SU-DHL-6 (cell line): Measurements from ENCODE around the gene MAG.
A peak's percentile ranks its signal among the peaks of the same experiment; 100 is the strongest.

Source experiments
- H2AFZ ChIP-seq: fragments of 200-600 bp; sonication (generic); 2 replicates; pipeline ENCODE4 v1.6.1; 2014; ENCODE audit warnings: low read depth, mild to moderate bottlenecking, moderate library complexity, mixed read lengths, antibody characterized with exemption, low read length; ENCODE audit not compliant: severe bottlenecking
- H3F3A ChIP-seq: fragments of 200-600 bp; shearing (Covaris generic); 2 replicates; pipeline ENCODE4 v1.6.0; 2016; ENCODE audit warnings: antibody characterized with exemption, mild to moderate bottlenecking; ENCODE audit not compliant: insufficient read depth
- H3K27ac ChIP-seq: fragments of 200-600 bp; sonication (generic); 2 replicates; pipeline ENCODE4 v1.5.1; 2016; ENCODE audit warnings: low read depth, mild to moderate bottlenecking, low read length, moderate library complexity, mixed read lengths
- H3K27me3 ChIP-seq: fragments of 200-600 bp; sonication (generic), shearing (Covaris generic); 2 replicates; pipeline ENCODE4 v1.6.0; 2014; ENCODE audit warnings: mild to moderate bottlenecking, low read length
- H3K36me3 ChIP-seq: fragments of 200-600 bp; sonication (generic); 2 replicates; pipeline ENCODE4 v1.6.1; 2014; ENCODE audit warnings: mild to moderate bottlenecking, low read length, mixed read lengths
- H3K4me2 ChIP-seq: fragments of 300-600, 200-600 bp; shearing (Covaris generic), sonication (generic); 2 replicates; pipeline ENCODE4 v1.6.0; 2014; ENCODE audit warnings: low read length, low read depth, mild to moderate bottlenecking; ENCODE audit not compliant: poor library complexity, severe bottlenecking
- H3K4me3 ChIP-seq: fragments of 200-600 bp; sonication (generic); 2 replicates; pipeline ENCODE4 v1.5.1; 2014; ENCODE audit warnings: antibody characterized with exemption, low read length, mild to moderate bottlenecking, mixed read lengths; ENCODE audit not compliant: insufficient read depth, poor library complexity, severe bottlenecking
- H3K79me2 ChIP-seq: fragments of 200-600 bp; sonication (generic); 2 replicates; pipeline ENCODE4 v1.6.1; 2014; ENCODE audit warnings: mild to moderate bottlenecking, low read length, moderate library complexity; ENCODE audit not compliant: insufficient read depth
- H3K9ac ChIP-seq: fragments of 200-600 bp; sonication (generic); 2 replicates; pipeline ENCODE4 v1.7.0; 2014; ENCODE audit warnings: mild to moderate bottlenecking, low read length
- H3K9me2 ChIP-seq: fragments of 200-600 bp; sonication (generic); replicated peaks from 2 replicates; pipeline ENCODE4 v1.6.1; 2014; ENCODE audit warnings: low read length; ENCODE audit not compliant: insufficient read depth
- H3K9me3 ChIP-seq: fragments of 200-600 bp; sonication (generic); 2 replicates; pipeline ENCODE4 v1.6.1; 2014; ENCODE audit warnings: low read length, mixed read lengths; ENCODE audit not compliant: insufficient read depth
- H4K20me1 ChIP-seq: fragments of 200-600 bp; sonication (generic); 2 replicates; pipeline ENCODE4 v1.6.1; 2014; ENCODE audit warnings: low read depth, mild to moderate bottlenecking, antibody characterized with exemption, low read length, moderate library complexity, mixed read lengths
- EZH2phosphoT487 ChIP-seq: fragments of 200-600 bp; sonication (generic), shearing (Covaris generic); conservative IDR thresholded peaks from 2 replicates; pipeline ENCODE4 v1.6.1; 2018; ENCODE audit warnings: mild to moderate bottlenecking, antibody characterized with exemption, low read length, moderate library complexity, mixed read lengths
- TF ChIP-seq, protein P1 (sequence below): fragments of 200-600 bp; sonication (generic); IDR thresholded peaks from one replicate; pipeline ENCODE4 v1.5.1; 2017; ENCODE audit warnings: antibody characterized with exemption, mild to moderate bottlenecking, low read length, moderate library complexity; ENCODE audit not compliant: insufficient read depth, poor library complexity, severe bottlenecking

MAG gene

DNA sequence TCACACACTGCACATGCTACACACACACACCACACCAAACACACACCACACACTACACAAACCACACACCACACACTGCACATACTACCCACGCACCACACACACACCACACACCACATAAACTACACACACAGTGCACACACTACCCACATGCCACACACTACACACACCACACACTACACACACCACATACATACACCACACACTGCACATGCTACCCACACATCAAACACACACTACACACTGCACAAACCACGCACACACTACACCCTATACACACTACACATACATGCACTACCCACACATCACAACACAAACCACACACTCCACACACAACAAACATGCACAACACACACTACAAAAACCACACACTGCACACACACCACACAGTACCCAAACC lies 6.0 kb downstream of the MAG start:
- H3K79me2 ChIP-seq: no peaks in the 10 kb centered on the region
- H3K4me2 ChIP-seq: no peak overlapping the region
- H3K4me3 ChIP-seq: no peak overlapping the region
- no peak overlapping the region for H3K9ac ChIP-seq
- no peaks in the 10 kb centered on the region for H4K20me1 ChIP-seq
- TF ChIP-seq, protein P1, sequence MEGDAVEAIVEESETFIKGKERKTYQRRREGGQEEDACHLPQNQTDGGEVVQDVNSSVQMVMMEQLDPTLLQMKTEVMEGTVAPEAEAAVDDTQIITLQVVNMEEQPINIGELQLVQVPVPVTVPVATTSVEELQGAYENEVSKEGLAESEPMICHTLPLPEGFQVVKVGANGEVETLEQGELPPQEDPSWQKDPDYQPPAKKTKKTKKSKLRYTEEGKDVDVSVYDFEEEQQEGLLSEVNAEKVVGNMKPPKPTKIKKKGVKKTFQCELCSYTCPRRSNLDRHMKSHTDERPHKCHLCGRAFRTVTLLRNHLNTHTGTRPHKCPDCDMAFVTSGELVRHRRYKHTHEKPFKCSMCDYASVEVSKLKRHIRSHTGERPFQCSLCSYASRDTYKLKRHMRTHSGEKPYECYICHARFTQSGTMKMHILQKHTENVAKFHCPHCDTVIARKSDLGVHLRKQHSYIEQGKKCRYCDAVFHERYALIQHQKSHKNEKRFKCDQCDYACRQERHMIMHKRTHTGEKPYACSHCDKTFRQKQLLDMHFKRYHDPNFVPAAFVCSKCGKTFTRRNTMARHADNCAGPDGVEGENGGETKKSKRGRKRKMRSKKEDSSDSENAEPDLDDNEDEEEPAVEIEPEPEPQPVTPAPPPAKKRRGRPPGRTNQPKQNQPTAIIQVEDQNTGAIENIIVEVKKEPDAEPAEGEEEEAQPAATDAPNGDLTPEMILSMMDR: no peak
- TF ChIP-seq EZH2phosphoT487: no peak
- H3K9me3 ChIP-seq: no peaks in the 10 kb centered on the region
- peaks cover 33% of the 10 kb centered on the region for H3F3A ChIP-seq
- H3K36me3 ChIP-seq: no peaks in the 10 kb centered on the region
- no peak overlapping the region for H2AFZ ChIP-seq
- peak overlapping the region; percentile 87 for H3K27ac ChIP-seq
- no peaks in the 10 kb centered on the region for H3K9me2 ChIP-seq
- no peaks in the 10 kb centered on the region for H3K27me3 ChIP-seq

DNA sequence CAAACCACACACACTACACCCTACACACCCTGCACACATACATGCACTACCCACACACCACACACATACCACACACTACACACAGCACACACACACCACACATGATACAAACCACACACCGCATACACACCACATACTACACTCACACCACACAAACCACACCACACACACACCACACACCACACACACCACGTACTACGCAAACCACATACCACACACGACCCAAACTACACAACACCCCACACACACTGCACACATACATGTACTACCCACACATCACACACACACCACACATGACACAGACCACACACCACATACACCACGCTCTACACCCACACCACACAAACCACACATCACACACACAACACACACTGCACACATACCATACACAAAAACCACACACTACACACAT lies 6.6 kb downstream of the MAG start:
- H3K9me3 ChIP-seq: no peaks in the 10 kb centered on the region
- no peaks in the 10 kb centered on the region for H3K27me3 ChIP-seq
- H2AFZ ChIP-seq: no peak overlapping the region
- no peak overlapping the region for H3K27ac ChIP-seq
- H3K79me2 ChIP-seq: no peaks in the 10 kb centered on the region
- no peak overlapping the region for H3K4me2 ChIP-seq
- no peaks in the 10 kb centered on the region for H3K36me3 ChIP-seq
- H3K4me3 ChIP-seq: no peak overlapping the region
- H3K9me2 ChIP-seq: no peaks in the 10 kb centered on the region
- H3K9ac ChIP-seq: no peak overlapping the region
- no peaks in the 10 kb centered on the region for H4K20me1 ChIP-seq
- H3F3A ChIP-seq: peaks cover 33% of the 10 kb centered on the region
- TF ChIP-seq EZH2phosphoT487: no peak
- TF ChIP-seq, protein P1: no peak

DNA sequence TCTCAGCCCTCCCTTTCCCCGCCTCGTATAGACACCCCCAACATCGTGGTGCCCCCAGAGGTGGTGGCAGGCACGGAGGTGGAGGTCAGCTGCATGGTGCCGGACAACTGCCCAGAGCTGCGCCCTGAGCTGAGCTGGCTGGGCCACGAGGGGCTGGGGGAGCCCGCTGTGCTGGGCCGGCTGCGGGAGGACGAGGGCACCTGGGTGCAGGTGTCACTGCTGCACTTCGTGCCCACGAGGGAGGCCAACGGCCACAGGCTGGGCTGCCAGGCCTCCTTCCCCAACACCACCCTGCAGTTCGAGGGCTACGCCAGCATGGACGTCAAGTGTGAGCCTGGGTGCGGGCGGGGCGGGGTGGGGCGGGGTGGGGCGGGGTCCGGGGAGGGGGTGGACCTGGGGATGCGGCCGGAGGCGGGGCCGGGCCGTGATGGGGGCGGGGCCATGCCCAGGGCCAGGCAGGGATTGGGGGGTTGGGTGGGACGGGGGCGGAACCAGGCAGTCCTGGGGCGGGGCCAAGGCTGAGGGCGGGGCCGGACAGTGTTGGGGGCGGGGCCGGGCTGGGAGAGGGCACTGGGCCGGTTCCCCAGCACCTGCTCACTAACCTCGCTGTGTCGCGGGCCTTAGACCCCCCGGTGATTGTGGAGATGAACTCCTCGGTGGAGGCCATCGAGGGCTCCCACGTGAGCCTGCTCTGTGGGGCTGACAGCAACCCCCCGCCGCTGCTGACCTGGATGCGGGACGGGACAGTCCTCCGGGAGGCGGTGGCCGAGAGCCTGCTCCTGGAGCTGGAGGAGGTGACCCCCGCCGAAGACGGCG lies 7.8 kb downstream of the MAG start:
- Histone ChIP-seq H3K36me3 (no peaks in the 10 kb centered on the region), H3K27me3 (no peaks in the 10 kb centered on the region), H3K4me3 (no peak overlapping the region), H3K79me2 (no peaks in the 10 kb centered on the region), H3K4me2 (no peak overlapping the region), H3F3A (peaks cover 27% of the 10 kb centered on the region), H3K27ac (no peak overlapping the region), H3K9me2 (no peaks in the 10 kb centered on the region), H3K9me3 (no peaks in the 10 kb centered on the region), H2AFZ (no peak overlapping the region), H4K20me1 (no peaks in the 10 kb centered on the region), H3K9ac (no peak overlapping the region)
- TF ChIP-seq, protein P1: no peak
- no peak for TF ChIP-seq EZH2phosphoT487
